GM10847 (cell line): ENCODE results near the gene NR5A2.

Experiments used
- POLR2A ChIP-seq: IDR thresholded peaks from 2 replicates; pipeline ENCODE4 v1.6.1; 2011; ENCODE audit not compliant: insufficient read length; ENCODE audit errors: extremely low read depth

The NR5A2 gene

DNA sequence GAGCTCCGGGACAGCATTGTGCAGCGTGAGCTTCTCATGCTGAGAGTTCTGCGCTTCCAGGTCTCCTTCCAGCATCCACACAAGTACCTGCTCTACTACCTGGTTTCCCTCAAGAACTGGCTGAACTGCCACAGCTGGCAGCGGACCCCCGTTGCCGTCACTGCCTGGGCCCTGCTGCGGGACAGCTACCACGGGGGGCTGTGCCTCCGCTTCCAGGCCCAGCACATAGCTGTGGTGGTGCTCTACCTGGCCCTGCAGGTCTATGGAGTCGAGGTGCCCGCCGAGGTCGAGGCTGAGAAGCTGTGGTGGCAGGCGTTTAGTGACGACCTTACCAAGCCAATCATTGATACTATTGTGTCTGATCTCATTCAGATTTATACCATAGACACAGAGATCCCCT is 186.4 kb downstream of the NR5A2 start:
- TF ChIP-seq POLR2A = no peak

DNA sequence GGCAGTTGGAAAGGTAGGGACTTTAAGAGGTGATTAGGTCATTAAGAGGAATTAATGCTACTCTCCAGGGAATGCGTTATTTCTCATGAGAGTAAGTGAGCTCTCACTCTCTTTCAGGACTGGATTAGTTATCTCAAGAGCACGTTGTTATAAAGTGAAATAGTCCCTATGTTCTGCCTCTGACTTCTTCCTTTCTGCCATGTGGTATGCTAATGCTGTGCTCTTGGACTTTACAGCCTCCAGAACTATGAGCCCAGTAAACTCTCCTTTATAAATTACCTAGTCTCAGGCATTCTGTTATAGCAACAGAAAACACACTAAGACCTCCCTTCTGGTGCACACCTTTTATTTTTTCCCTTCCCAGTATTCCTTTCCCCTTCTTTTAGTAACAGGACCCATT is 187.8 kb downstream of the NR5A2 start:
- no peak for TF ChIP-seq POLR2A

- TF ChIP-seq POLR2A = no peak
These were observed 190.2 kb downstream of the NR5A2 start for GRCh38 chr1:200217703-200218102.

- no peak for TF ChIP-seq POLR2A
These were observed 194.2 kb downstream of the NR5A2 start for GRCh38 chr1:200221614-200222282.

- TF ChIP-seq POLR2A = no peak
These were observed 195.7 kb downstream of the NR5A2 start for GRCh38 chr1:200223207-200223606.

GRCh38 chr1:200223613-200224012 is 196.1 kb downstream of the NR5A2 start:
- TF ChIP-seq POLR2A = no peak

DNA sequence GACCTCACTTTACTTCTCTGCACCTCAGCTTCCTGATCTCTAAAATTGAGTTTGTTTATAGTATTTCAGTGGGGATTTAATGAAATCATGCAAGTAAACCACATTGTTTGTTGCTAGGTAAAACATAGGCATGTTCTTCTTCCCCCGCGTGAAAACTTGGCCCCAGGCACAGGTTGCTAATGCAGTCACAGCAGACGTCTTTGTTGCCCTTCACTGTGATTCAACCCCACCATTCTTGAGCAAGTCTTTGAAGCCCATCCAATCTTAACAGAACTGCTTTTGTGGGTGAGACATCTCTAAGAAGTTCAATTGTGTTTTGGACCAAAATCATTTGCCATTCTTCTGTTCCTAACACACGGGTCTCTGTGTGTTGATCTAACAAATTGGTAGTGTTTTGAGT is 196.8 kb downstream of the NR5A2 start:
- TF ChIP-seq POLR2A = no peak

- no peak for TF ChIP-seq POLR2A
These were observed 198.9 kb downstream of the NR5A2 start for GRCh38 chr1:200226268-200226968.

- no peak for TF ChIP-seq POLR2A
These were observed 199.4 kb downstream of the NR5A2 start for GRCh38 chr1:200226969-200227303.
